CD14-positive monocyte (primary cell): ENCODE data around the gene PFKP. TPM values are rescaled to one million over a fixed set of nuclear protein-coding genes. Genes with fewer than 3 reads are reported as not detected.

ENCODE experiments used
- DNase-seq, 3 donors: peaks; one replicate each; pipeline ENCODE4 v3.0.0-alpha.2; 2011 to 2022
- H2AFZ ChIP-seq: 2 replicates; pipeline ENCODE4 v1.6.0; 2012; ENCODE audit warnings: mild to moderate bottlenecking, low read depth, low read length, inconsistent platforms; ENCODE audit not compliant: insufficient read depth, poor library complexity, severe bottlenecking
- H3K27ac ChIP-seq, 2 donors: 1 replicate in 1 of 2; 2 replicates in 1 of 2; pipeline ENCODE4 v1.5.1; 2012 to 2013; ENCODE audit warnings: low read length in 2 of 2, control low read depth in 1 of 2, inconsistent platforms in 1 of 2, low read depth in 1 of 2, mild to moderate bottlenecking in 1 of 2
- H3K27me3 ChIP-seq, 2 donors: one replicate each; pipeline versions ENCODE4 v1.6.0 to v1.6.1; 2011 to 2013; ENCODE audit warnings: low read length in 2 of 2; ENCODE audit not compliant: control insufficient read depth in 2 of 2, insufficient read depth in 2 of 2
- H3K36me3 ChIP-seq, 2 donors: replicated peaks in 1 of 2; 1 replicate in 1 of 2; 2 replicates in 1 of 2; pipeline versions ENCODE4 v1.5.1 to v1.6.1; 2012 to 2013; ENCODE audit warnings: low read length in 2 of 2, control low read depth in 1 of 2, inconsistent platforms in 1 of 2, mild to moderate bottlenecking in 1 of 2; ENCODE audit not compliant: insufficient read depth in 2 of 2, control insufficient read depth in 1 of 2
- H3K4me1 ChIP-seq, 2 donors: 1 replicate in 1 of 2; 2 replicates in 1 of 2; pipeline versions ENCODE4 v1.5.1 to v1.6.1; 2012 to 2013; ENCODE audit warnings: low read length in 2 of 2, control low read depth in 1 of 2, inconsistent platforms in 1 of 2, mild to moderate bottlenecking in 1 of 2, moderate library complexity in 1 of 2; ENCODE audit not compliant: insufficient read depth in 2 of 2, control insufficient read depth in 1 of 2
- H3K4me2 ChIP-seq: replicated peaks from 2 replicates; pipeline ENCODE3; 2012; ENCODE audit warnings: low read length, moderate library complexity, mild to moderate bottlenecking; ENCODE audit not compliant: poor library complexity, severe bottlenecking; ENCODE audit errors: extremely low read depth
- H3K4me3 ChIP-seq, 3 experiments: fragments of 200-600 bp in 1 of 3; sonication (generic) in 1 of 3; replicated peaks in 1 of 3; 1 replicate in 2 of 3; 2 replicates in 1 of 3; pipeline ENCODE4 v1.5.1; 2011 to 2013; ENCODE audit warnings: low read length in 3 of 3, mild to moderate bottlenecking in 3 of 3, control low read depth in 2 of 3, low read depth in 2 of 3, inconsistent platforms in 1 of 3, moderate library complexity in 1 of 3
- H3K79me2 ChIP-seq: 2 replicates; pipeline ENCODE4 v1.6.0; 2012; ENCODE audit warnings: mild to moderate bottlenecking, control low read depth, inconsistent platforms, low read length, moderate library complexity; ENCODE audit not compliant: insufficient read depth
- H3K9ac ChIP-seq: 2 replicates; pipeline ENCODE4 v1.6.0; 2017; ENCODE audit warnings: low read length, mild to moderate bottlenecking; ENCODE audit not compliant: insufficient read depth, poor library complexity, severe bottlenecking
- H3K9me3 ChIP-seq, 2 donors: replicated peaks in 1 of 2; 1 replicate in 1 of 2; 2 replicates in 1 of 2; pipeline versions ENCODE4 v1.5.1 to v1.6.1; 2012 to 2013; ENCODE audit warnings: low read length in 2 of 2, control low read depth in 1 of 2; ENCODE audit not compliant: control insufficient read depth in 1 of 2, insufficient read depth in 1 of 2
- H4K20me1 ChIP-seq: 2 replicates; pipeline ENCODE4 v1.6.0; 2012; ENCODE audit warnings: mild to moderate bottlenecking, low read length, control low read depth, moderate library complexity; ENCODE audit not compliant: insufficient read depth
- H3K27ac Mint-ChIP-seq, 7 donors: one replicate each; pipeline ENCODE4 v1.8.0; 2020; ENCODE audit warnings: mild to moderate bottlenecking in 7 of 7, mixed read lengths in 7 of 7, moderate library complexity in 6 of 7, inconsistent platforms in 2 of 7
- H3K27me3 Mint-ChIP-seq, 3 donors: one replicate each; pipeline ENCODE4 v1.8.0; 2021 to 2022; ENCODE audit warnings: low read depth in 3 of 3, mild to moderate bottlenecking in 3 of 3, mixed read lengths in 3 of 3, moderate library complexity in 3 of 3, inconsistent platforms in 1 of 3
- H3K36me3 Mint-ChIP-seq, 2 donors: one replicate each; pipeline ENCODE4 v1.8.0; 2020; ENCODE audit warnings: mixed read lengths in 2 of 2, inconsistent platforms in 1 of 2, mild to moderate bottlenecking in 1 of 2
- H3K4me1 Mint-ChIP-seq: one replicate; pipeline ENCODE4 v1.8.0; 2020; ENCODE audit warnings: mild to moderate bottlenecking, mixed read lengths
- H3K4me3 Mint-ChIP-seq, 2 donors: one replicate each; pipeline ENCODE4 v1.8.0; 2020; ENCODE audit warnings: mild to moderate bottlenecking in 2 of 2, mixed read lengths in 2 of 2, moderate library complexity in 1 of 2
- H3K9me3 Mint-ChIP-seq, 7 donors: one replicate each; pipeline ENCODE4 v1.8.0; 2020 to 2022; ENCODE audit warnings: mixed read lengths in 7 of 7, mild to moderate bottlenecking in 6 of 7, moderate library complexity in 6 of 7, inconsistent platforms in 2 of 7
- CTCF ChIP-seq: fragments of 200-600 bp; IDR thresholded peaks from one replicate; pipeline ENCODE4 v1.8.0; 2022; ENCODE audit warnings: antibody characterized with exemption, mild to moderate bottlenecking
- WGBS: methylation state at CpG from one replicate; pipeline ENCODE4 v1.1.5; 2013; ENCODE audit warnings: missing lambda C conversion rate; ENCODE audit not compliant: insufficient coverage; 5-methylcytosine and 5-hydroxymethylcytosine counted together
- intact Hi-C, 2 donors: fragments of 100-400 bp; cut with micrococcal nuclease; formaldehyde crosslinking; loops; one replicate each; pipeline versions ENCODE4 v1.15.0 to v1.15.1; 2023
- polyA plus RNA-seq, 3 donors: library from polyadenylated mRNA; depleted of rRNA in 1 of 3; unstranded in 2 of 3; stranded (reverse) in 1 of 3; fragments of 300-500 nt in 2 of 3; fragments of >200 nt in 1 of 3; fragmentation: Illumina TruSeq in 2 of 3; gene quantifications; 1 replicate in 2 of 3; 2 replicates in 1 of 3; pipeline ENCODE4 v1.2.3, GENCODE V29; 2012 to 2021

The PFKP gene
- polyA plus RNA-seq, 3 donors, result 6.5 to 14.2 (median 8.1) TPM

DNA sequence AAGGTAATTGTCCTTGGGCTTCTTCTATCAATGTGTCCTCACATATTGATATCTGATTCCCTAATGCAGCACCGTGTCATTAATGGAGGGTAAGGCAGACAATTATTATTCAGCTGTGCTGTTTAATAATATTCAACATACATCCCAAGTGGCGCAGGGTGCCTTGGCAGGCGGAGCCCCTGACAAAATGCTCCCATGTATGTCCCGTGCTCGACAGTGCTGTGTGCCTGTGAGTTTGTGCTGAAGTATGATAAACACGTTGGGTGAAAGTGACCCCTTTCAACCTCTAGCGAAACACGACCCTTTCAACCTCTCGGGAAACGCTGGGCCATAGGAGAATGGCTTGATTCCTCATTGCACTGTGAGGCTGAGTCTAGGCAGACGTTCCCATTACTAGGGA is 31.3 kb downstream of the PFKP start:
- H3K36me3 ChIP-seq, result peaks cover 12 to 22% of the 10 kb centered on the region in 2 donors
- Mint-ChIP-seq H3K27me3 (peaks cover 0 to 2% (median 0%) of the 10 kb centered on the region in 3 donors), H3K36me3 (peaks cover 31 to 36% of the 10 kb centered on the region in 2 donors), H3K27ac (peak overlapping the region in 4 of 7 donors; percentile 54 to 74 (median 62)), H3K9me3 (peaks cover 0 to 3% (median 2%) of the 10 kb centered on the region in 7 donors), H3K4me3 (no peak overlapping the region), H3K4me1 (peaks cover 40% of the 10 kb centered on the region)
- WGBS, result 89% methylated on average over 7 of the region's 11 CpGs
- intact Hi-C loops, result loop anchor here (5.0 kb wide), 1 partner anchor 74 kb away; the partner anchor contains the start of gene PITRM1 (in 2 of the 2)
- peaks cover 13% of the 10 kb centered on the region for H3K79me2 ChIP-seq
- no peaks in the 10 kb centered on the region for H4K20me1 ChIP-seq
- no peaks in the 10 kb centered on the region for H3K9me3 ChIP-seq
- H3K4me1 ChIP-seq, result peaks cover 42 to 46% of the 10 kb centered on the region in 2 donors
- no peaks in the 10 kb centered on the region for H3K27me3 ChIP-seq
- H3K4me3 ChIP-seq, result peak overlapping the region in 1 of 3 experiments; percentile 31
- H3K9ac ChIP-seq, result no peak overlapping the region
- DNase-seq, result no peak
- H2AFZ ChIP-seq, result peak overlapping the region; percentile 45
- H3K27ac ChIP-seq, result peak overlapping the region; percentile 6 to 52
- H3K4me2 ChIP-seq, result no peak overlapping the region
- no peak for TF ChIP-seq CTCF

DNA sequence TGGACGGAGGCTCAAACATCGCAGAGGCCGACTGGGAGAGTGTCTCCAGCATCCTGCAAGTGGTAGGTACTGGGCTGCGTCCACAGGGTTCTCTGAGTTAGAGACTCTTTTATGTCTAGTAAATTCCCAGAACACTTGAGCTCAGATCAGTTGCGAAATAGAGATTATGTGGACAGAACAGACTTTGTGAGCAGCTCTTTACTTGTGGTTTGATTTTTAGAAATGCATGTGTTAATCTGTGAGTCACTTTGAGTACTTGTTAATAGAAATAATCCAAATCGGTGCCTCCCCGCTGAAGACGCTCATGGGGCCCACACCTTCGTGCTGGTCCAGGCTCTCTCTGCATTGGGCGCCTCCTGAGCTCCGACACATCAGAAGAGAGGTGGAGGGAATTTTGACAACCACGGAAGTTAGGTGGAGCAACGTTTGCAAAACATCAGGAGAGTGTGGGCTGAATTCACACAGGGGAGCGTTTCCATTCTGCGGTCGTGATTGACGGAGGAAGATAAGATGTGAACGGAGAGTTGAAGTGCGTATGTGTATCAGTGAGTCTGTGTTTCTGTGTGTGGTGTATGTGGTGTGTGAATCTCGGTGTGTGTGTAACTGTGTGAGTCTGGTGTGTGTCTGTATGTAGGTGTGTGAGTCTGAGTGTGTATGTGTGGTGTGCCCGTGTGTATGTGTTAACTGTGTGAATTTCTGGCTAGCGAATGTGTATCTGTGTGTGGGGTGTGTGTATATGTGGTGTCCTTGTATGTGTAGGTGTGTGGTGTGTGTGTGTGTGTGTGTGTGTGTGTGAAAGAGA is 32.1 kb downstream of the PFKP start:
- peaks cover 5% of the 10 kb centered on the region for H3K79me2 ChIP-seq
- intact Hi-C loops, result loop anchor here (5.0 kb wide), 1 partner anchor 73 kb away; the partner anchor contains the start of gene PITRM1 (in 2 of the 2)
- Mint-ChIP-seq H3K27ac (peak overlapping the region; percentile 25 to 74 (median 57)), H3K9me3 (no peaks in the 10 kb centered on the region), H3K36me3 (peaks cover 35 to 41% of the 10 kb centered on the region in 2 donors), H3K4me3 (peak overlapping the region in 1 of 2 donors; percentile 35), H3K4me1 (peaks cover 34% of the 10 kb centered on the region), H3K27me3 (no peaks in the 10 kb centered on the region)
- peaks cover 36 to 38% of the 10 kb centered on the region in 2 donors for H3K4me1 ChIP-seq
- no peaks in the 10 kb centered on the region for H4K20me1 ChIP-seq
- 70% methylated on average over 20 of the region's 22 CpGs for WGBS
- TF ChIP-seq CTCF, result no peak
- H3K27me3 ChIP-seq, result no peaks in the 10 kb centered on the region
- H3K27ac ChIP-seq, result peak overlapping the region; percentile 6 to 52
- H2AFZ ChIP-seq, result peak overlapping the region; percentile 45
- DNase-seq, result peak; percentile 46 to 72 (median 62)
- no peak overlapping the region for H3K9ac ChIP-seq
- peak overlapping the region in 1 of 3 experiments; percentile 31 for H3K4me3 ChIP-seq
- H3K4me2 ChIP-seq, result no peak overlapping the region
- peaks cover 18 to 30% of the 10 kb centered on the region in 2 donors for H3K36me3 ChIP-seq
- H3K9me3 ChIP-seq, result no peaks in the 10 kb centered on the region
